Endothelial cell (in vitro differentiated cells): ENCODE results near the gene TNFSF15. TPM values are rescaled to one million over a fixed set of nuclear protein-coding genes. Genes with fewer than 3 reads are reported as not detected.

Experiments used
- DNase-seq: peaks from one replicate; pipeline ENCODE4 v3.0.0; 2021; ENCODE audit warnings: low spot score
- H3K27ac Mint-ChIP-seq: one replicate; pipeline ENCODE4 v1.8.0; 2021; ENCODE audit warnings: mixed read lengths, inconsistent platforms; ENCODE audit not compliant: unreplicated experiment
- H3K27me3 Mint-ChIP-seq: one replicate; pipeline ENCODE4 v1.8.0; 2021; ENCODE audit warnings: mild to moderate bottlenecking, moderate library complexity, mixed read lengths, inconsistent platforms; ENCODE audit not compliant: unreplicated experiment
- H3K36me3 Mint-ChIP-seq: one replicate; pipeline ENCODE4 v1.8.0; 2021; ENCODE audit warnings: mild to moderate bottlenecking, low read depth, mixed read lengths, inconsistent platforms; ENCODE audit not compliant: unreplicated experiment
- H3K4me1 Mint-ChIP-seq: one replicate; pipeline ENCODE4 v1.8.0; 2021; ENCODE audit warnings: mild to moderate bottlenecking, mixed read lengths, inconsistent platforms; ENCODE audit not compliant: unreplicated experiment
- H3K4me3 Mint-ChIP-seq: one replicate; pipeline ENCODE4 v1.8.0; 2021; ENCODE audit warnings: mild to moderate bottlenecking, mixed read lengths, inconsistent platforms; ENCODE audit not compliant: unreplicated experiment
- H3K9me3 Mint-ChIP-seq: one replicate; pipeline ENCODE4 v1.8.0; 2021; ENCODE audit warnings: mixed read lengths, inconsistent platforms; ENCODE audit not compliant: unreplicated experiment
- total RNA-seq: library from RNA; stranded (reverse); fragmentation: NEBNext Ultra II Directional; extraction: Animal tissue kit (Norgen Biotek cat#: 25700); gene quantifications from one replicate; pipeline ENCODE4 v1.2.1, GENCODE V29; 2021; ENCODE audit not compliant: unreplicated experiment
- TF ChIP-seq, protein P1 (sequence below): fragments of 200-600 bp; sonication (generic); IDR thresholded peaks from one replicate; pipeline ENCODE4 v1.5.0; 2021; ENCODE audit warnings: antibody characterized with exemption; ENCODE audit not compliant: unreplicated experiment

The TNFSF15 gene
- total RNA-seq, 1 donor from 2014 or later, result not detected

DNA sequence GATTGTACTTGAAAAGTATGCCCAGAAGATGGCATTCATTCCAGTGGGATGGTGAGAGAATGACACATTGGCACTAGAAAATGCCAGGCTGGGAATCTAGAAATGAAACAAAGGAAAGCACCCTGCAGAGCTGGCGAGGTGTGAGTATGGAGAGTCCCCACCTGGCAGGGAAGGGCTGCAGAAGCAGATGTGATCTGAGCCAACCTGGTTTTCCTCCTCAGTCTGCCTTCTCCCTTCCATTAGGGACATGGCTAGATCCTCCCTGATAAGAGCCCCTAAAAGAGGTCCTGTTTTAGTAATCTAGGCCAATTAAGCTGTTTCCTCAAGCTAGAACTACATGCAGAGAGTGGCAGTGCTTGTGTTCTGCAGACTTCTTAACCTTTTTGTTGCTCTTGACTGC lies 24.7 kb upstream of the TNFSF15 start:
- H3K9me3 Mint-ChIP-seq, result no peaks in the 10 kb centered on the region
- no peak overlapping the region for H3K4me3 Mint-ChIP-seq
- H3K27ac Mint-ChIP-seq, result no peak overlapping the region
- TF ChIP-seq, protein P1, sequence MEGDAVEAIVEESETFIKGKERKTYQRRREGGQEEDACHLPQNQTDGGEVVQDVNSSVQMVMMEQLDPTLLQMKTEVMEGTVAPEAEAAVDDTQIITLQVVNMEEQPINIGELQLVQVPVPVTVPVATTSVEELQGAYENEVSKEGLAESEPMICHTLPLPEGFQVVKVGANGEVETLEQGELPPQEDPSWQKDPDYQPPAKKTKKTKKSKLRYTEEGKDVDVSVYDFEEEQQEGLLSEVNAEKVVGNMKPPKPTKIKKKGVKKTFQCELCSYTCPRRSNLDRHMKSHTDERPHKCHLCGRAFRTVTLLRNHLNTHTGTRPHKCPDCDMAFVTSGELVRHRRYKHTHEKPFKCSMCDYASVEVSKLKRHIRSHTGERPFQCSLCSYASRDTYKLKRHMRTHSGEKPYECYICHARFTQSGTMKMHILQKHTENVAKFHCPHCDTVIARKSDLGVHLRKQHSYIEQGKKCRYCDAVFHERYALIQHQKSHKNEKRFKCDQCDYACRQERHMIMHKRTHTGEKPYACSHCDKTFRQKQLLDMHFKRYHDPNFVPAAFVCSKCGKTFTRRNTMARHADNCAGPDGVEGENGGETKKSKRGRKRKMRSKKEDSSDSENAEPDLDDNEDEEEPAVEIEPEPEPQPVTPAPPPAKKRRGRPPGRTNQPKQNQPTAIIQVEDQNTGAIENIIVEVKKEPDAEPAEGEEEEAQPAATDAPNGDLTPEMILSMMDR, result no peak
- H3K27me3 Mint-ChIP-seq, result peaks cover 2% of the 10 kb centered on the region
- H3K36me3 Mint-ChIP-seq, result no peaks in the 10 kb centered on the region
- no peak for DNase-seq
- peaks cover 3% of the 10 kb centered on the region for H3K4me1 Mint-ChIP-seq

DNA sequence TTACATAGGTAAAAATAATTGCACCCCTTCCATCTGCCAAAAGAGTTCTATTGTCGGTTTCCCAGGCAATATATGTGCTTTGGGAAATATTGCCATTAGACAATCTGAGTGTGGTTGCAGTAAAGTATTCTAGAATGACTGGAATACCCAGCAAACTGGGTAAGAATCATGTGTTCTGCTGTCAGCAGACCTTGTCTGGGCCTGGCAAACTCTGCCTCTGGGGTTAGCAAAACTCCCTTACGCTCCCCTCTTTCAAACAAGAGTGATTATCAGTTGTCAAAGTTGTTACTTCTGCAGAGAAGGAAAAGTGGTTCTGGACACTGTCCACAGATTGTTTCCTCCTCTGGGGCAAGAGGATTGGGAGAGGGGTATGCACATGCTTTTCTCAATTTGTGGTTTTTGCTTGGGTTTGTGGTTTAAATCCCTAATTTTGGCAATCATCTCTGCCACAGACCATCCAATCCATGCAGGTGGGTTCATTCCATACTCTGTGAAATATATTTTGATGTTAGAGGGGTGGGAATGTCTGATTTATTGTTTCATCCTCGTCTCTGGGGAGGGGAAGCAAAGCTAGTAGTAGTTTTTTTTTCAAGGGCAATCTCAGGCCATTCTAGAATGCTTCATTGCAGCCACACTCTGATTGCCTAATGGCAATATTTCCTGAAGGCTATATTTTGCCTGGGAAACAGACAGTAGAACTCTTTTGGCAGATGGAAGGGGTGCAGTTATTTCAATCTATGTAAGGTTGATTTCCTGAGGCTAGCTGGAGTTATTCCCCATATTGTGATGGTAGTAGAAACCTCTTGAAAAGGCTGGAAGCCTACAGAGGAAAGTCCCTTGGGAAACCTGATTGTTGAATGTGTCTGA lies 24.0 kb upstream of the TNFSF15 start:
- Mint-ChIP-seq H3K4me1 (peaks cover 3% of the 10 kb centered on the region), H3K27me3 (peaks cover 2% of the 10 kb centered on the region)

DNA sequence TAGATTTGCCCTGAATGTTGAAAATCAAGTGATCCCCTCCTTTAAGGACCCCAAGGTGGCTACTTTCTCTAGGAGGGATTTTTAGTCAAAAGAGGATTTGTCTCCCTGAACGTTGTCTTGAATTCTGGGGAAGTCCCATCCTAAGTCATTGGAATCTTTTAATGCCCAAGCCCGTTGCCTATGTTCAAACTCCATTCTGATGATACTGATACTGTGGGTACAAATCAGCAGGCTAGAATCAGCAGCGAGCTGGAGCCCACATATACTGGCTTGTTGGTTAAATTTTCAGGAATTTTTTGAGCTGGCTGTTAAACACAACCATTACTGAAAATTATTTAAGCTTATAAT lies 22.4 kb upstream of the TNFSF15 start:
- Mint-ChIP-seq H3K9me3 (no peaks in the 10 kb centered on the region), H3K36me3 (no peaks in the 10 kb centered on the region), H3K27me3 (peaks cover 2% of the 10 kb centered on the region), H3K27ac (no peak overlapping the region), H3K4me3 (no peak overlapping the region), H3K4me1 (peaks cover 3% of the 10 kb centered on the region)
- no peak for DNase-seq
- TF ChIP-seq, protein P1, result no peak

More for the DNA sequence above, 24.0 kb upstream of the TNFSF15 start:
- TF ChIP-seq, protein P1, result no peak
- no peaks in the 10 kb centered on the region for H3K36me3 Mint-ChIP-seq
- no peak for DNase-seq
- no peaks in the 10 kb centered on the region for H3K9me3 Mint-ChIP-seq
- no peak overlapping the region for H3K27ac Mint-ChIP-seq
- no peak overlapping the region for H3K4me3 Mint-ChIP-seq

DNA sequence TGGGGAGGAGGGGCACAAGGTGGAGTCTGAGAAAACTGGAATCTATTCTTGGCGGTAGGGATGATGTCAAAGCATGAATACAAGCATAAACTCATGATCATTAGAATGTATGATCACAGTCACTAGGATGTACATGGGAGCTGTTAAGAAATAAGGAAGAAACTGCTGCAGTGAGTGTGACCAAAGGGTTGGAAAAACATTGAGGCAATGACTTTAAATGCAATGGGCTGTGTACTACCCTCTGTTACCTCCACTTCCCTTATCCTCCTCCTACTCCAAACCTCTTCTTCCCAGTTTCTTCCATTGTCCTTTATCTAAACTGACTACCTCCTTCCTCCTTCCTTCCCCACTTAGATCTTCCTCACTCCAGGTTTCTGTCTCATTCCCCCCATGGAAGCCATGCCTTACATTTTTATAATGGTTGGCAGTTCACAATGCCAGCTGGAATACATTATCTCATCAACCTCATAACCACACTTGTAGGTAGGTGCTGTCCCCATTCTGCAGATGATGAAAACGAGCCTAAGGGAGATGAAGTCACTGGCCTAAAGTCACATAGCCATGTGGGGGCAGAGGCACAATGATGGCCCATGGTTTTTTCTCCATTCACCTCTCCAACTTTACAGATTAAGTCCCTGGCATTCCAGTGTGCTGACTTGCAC lies 21.9 kb upstream of the TNFSF15 start:
- peaks cover 3% of the 10 kb centered on the region for H3K4me1 Mint-ChIP-seq
- TF ChIP-seq, protein P1, result no peak

DNA sequence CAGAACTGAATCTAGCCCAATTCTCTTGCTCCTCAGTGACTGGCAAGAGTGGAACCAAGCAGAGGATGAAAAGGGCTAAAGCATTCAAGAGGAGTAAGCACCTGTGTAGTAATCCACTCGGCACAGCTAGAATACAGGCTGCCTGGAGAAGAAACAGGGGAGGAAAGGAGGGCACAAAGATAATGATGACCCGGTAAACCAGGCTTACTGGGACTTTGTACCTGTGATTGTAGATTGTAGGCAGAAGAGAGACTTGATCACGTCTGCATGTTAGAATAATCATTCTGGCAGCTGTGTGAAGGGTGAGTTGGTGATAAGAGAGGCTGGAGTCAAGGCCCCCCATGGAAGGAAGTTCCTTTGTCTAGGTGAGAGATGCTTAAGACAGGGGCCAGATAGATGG lies 20.6 kb upstream of the TNFSF15 start:
- Mint-ChIP-seq H3K27ac (no peak overlapping the region), H3K9me3 (no peaks in the 10 kb centered on the region), H3K4me1 (peaks cover 3% of the 10 kb centered on the region), H3K36me3 (no peaks in the 10 kb centered on the region), H3K27me3 (no peaks in the 10 kb centered on the region), H3K4me3 (no peak overlapping the region)
- DNase-seq, result no peak
- TF ChIP-seq, protein P1, result no peak

More for the DNA sequence above, 21.9 kb upstream of the TNFSF15 start:
- no peak for DNase-seq
- Mint-ChIP-seq H3K4me3 (no peak overlapping the region), H3K36me3 (no peaks in the 10 kb centered on the region), H3K27ac (no peak overlapping the region), H3K27me3 (no peaks in the 10 kb centered on the region), H3K9me3 (no peaks in the 10 kb centered on the region)
